NOMO-1 (cell line): ENCODE results near the gene MYO7A.

Experiments
- DNase-seq, 2 experiments: peaks; one replicate each; lab custom pipeline; 2025; ENCODE audit not compliant: unreplicated experiment in 2 of 2; lab: John Stamatoyannopoulos, UW

MYO7A gene

GRCh38 chr11:77126156-77126775 lies 1.8 kb upstream of the MYO7A start:
- no peak for DNase-seq

- DNase-seq = no peak
These were observed 1.2 kb upstream of the MYO7A start for GRCh38 chr11:77126861-77127234.

GRCh38 chr11:77127235-77127911 lies 673 bp upstream of the MYO7A start:
- DNase-seq = peak in 1 of 2 experiments; percentile 30

- no peak for DNase-seq
These were observed 1.2 kb downstream of the MYO7A start for GRCh38 chr11:77129069-77129841.

- DNase-seq = no peak
These were observed 2.1 kb downstream of the MYO7A start for GRCh38 chr11:77129842-77130756.

- DNase-seq = no peak
These were observed 2.9 kb downstream of the MYO7A start for GRCh38 chr11:77130763-77131513.

- no peak for DNase-seq
These were observed 3.5 kb downstream of the MYO7A start for GRCh38 chr11:77131560-77131959.

GRCh38 chr11:77135069-77135468 lies 7.0 kb downstream of the MYO7A start:
- no peak for DNase-seq

- DNase-seq = peak in 1 of 2 experiments; percentile 2
These were observed 8.0 kb downstream of the MYO7A start for GRCh38 chr11:77136074-77136473.

GRCh38 chr11:77136784-77137420 lies 8.9 kb downstream of the MYO7A start:
- no peak for DNase-seq

- DNase-seq = no peak
These were observed 9.4 kb downstream of the MYO7A start for GRCh38 chr11:77137421-77137820.

- no peak for DNase-seq
These were observed 10.1 kb downstream of the MYO7A start for GRCh38 chr11:77138106-77138649.

GRCh38 chr11:77139201-77139600 lies 11.2 kb downstream of the MYO7A start:
- no peak for DNase-seq

- DNase-seq = no peak
These were observed 12.3 kb downstream of the MYO7A start for GRCh38 chr11:77140231-77140851.

GRCh38 chr11:77141034-77141433 lies 13.0 kb downstream of the MYO7A start:
- no peak for DNase-seq

- DNase-seq = no peak
These were observed 13.4 kb downstream of the MYO7A start for GRCh38 chr11:77141475-77141874.

GRCh38 chr11:77142091-77142975 lies 14.3 kb downstream of the MYO7A start:
- DNase-seq = peak in 1 of 2 experiments; percentile 4
